ENCODE results near the gene NCOA5.

NCOA5 gene

DNA sequence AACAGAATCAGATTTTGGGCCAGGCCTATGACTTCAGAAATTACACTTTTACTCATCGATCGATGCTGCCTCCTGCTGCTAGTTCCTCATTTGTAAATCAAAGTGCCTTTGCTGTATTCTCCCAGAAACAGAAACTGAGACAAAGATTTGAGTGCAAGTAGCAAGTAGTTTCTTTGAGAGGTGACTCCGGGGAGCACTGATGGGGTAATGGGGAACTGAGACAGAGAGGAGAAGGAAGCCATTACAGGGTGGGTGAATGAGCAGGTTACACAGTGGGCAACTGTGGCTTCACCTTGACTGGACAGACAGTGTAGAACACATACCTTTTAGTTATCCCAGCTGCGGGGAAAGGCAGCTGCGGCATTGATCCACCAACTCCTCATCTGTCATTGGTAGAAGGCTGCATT lies 18.7 kb upstream of the NCOA5 start (continued):
- no peak for TF ChIP-seq ZNF571 (tag by site-specific recombination; IDR thresholded peaks at IDR 0.05)

DNA sequence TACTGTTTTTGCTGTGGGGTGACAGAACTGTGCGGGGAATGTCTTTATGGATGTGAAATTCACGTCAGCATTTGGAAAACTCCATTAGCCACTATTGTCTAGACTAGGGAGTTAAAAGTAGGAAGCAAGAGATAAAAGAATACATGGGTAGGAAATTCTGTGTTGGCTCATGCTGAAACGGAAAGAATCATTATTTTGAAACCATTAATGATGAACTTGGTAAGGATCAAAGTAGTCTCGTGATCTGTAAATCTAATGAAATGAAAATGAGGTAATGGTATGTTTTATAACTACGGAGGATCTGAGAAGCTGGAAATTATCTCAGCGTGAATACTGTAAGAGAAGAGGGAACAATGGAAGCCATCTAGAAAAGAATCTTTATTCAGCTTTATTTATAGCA lies 17.3 kb upstream of the NCOA5 start:
- TF ChIP-seq IKZF3 (tag by site-specific recombination; IDR thresholded peaks at IDR 0.05) (no peak), GLI2 (tag by site-specific recombination; IDR thresholded peaks at IDR 0.05; ENCODE audit: borderline replicate concordance, low read depth) (no peak), ZNF529 (tag by site-specific recombination; IDR thresholded peaks at IDR 0.05; ENCODE audit: insufficient replicate concordance) (no peak), ZNF169 (tag by site-specific recombination; IDR thresholded peaks at IDR 0.05) (no peak), ZNF114 (tag by site-specific recombination; IDR thresholded peaks at IDR 0.05) (no peak), ZNF157 (tag by site-specific recombination; IDR thresholded peaks at IDR 0.05) (no peak), SCRT2 (tag by site-specific recombination; IDR thresholded peaks at IDR 0.05) (no peak), ZFP69B (tag by site-specific recombination; IDR thresholded peaks at IDR 0.05) (no peak), HOXD13 (CRISPR knock-in tag; IDR thresholded peaks at IDR 0.05; ENCODE audit: borderline replicate concordance) (no peak), ZSCAN30 (tag by site-specific recombination; IDR thresholded peaks at IDR 0.05) (no peak), ZNF138 (tag by site-specific recombination; IDR thresholded peaks at IDR 0.05; ENCODE audit: borderline replicate concordance) (no peak), ZEB2 (tag by site-specific recombination; IDR thresholded peaks at IDR 0.05) (no peak), ZNF837 (tag by site-specific recombination; IDR thresholded peaks at IDR 0.05) (no peak)
- TF ChIP-seq, protein P1, sequence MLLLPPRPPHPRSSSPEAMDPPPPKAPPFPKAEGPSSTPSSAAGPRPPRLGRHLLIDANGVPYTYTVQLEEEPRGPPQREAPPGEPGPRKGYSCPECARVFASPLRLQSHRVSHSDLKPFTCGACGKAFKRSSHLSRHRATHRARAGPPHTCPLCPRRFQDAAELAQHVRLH (tag by site-specific recombination; IDR thresholded peaks at IDR 0.05) = no peak
- TF ChIP-seq, protein P2, sequence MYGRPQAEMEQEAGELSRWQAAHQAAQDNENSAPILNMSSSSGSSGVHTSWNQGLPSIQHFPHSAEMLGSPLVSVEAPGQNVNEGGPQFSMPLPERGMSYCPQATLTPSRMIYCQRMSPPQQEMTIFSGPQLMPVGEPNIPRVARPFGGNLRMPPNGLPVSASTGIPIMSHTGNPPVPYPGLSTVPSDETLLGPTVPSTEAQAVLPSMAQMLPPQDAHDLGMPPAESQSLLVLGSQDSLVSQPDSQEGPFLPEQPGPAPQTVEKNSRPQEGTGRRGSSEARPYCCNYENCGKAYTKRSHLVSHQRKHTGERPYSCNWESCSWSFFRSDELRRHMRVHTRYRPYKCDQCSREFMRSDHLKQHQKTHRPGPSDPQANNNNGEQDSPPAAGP (tag by site-specific recombination; IDR thresholded peaks at IDR 0.05) = no peak
- TF ChIP-seq, protein P3, sequence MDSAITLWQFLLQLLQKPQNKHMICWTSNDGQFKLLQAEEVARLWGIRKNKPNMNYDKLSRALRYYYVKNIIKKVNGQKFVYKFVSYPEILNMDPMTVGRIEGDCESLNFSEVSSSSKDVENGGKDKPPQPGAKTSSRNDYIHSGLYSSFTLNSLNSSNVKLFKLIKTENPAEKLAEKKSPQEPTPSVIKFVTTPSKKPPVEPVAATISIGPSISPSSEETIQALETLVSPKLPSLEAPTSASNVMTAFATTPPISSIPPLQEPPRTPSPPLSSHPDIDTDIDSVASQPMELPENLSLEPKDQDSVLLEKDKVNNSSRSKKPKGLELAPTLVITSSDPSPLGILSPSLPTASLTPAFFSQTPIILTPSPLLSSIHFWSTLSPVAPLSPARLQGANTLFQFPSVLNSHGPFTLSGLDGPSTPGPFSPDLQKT (IDR thresholded peaks at IDR 0.05; ENCODE audit: borderline replicate concordance, low read depth, low read length) = no peak
- H3K4me3 ChIP-seq (ENCODE audit: low read depth, low read length) = no peak overlapping the region
- no peaks in the 10 kb centered on the region for H3K36me3 ChIP-seq (ENCODE audit: control insufficient read depth in 2 of 2, insufficient read depth in 1 of 2, low read length in 2 of 2)
- no peak overlapping the region for H3K27ac ChIP-seq (ENCODE audit: extremely low read depth, low read depth, low read length)
- POLR2A ChIA-PET = no interaction called here
- CTCF ChIA-PET = interaction anchor here (1.0 kb wide), 1 partner anchor 22 kb away, joined by 5 read pairs; no protein-coding TSS in a partner anchor
- no peaks in the 10 kb centered on the region for H3K9me3 ChIP-seq (ENCODE audit: control insufficient read depth, insufficient read depth, low read depth, low read length)
- no peaks in the 10 kb centered on the region for H3K4me1 ChIP-seq (ENCODE audit: control insufficient read depth, insufficient read depth, low read length)

DNA sequence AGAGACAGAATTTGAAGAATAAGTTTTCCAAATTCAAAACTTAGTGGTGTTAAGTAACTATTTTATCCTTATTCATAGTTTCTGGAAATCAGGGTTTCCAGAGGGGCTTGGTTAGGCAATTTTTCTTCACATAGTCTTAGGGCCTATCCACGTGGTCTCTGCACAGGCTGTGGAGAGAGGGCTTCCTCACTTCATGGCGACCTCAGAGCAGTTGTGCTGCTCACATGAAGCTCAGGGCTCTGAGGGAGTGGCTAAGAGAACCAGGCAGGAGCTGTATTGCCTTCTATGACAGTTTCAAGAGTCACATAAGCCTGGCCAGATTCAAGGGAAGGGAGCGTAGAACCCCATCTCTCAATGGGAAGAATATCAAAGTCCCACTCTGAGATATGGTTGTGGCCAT lies 14.5 kb upstream of the NCOA5 start:
- H3K4me1 ChIP-seq (ENCODE audit: control insufficient read depth, insufficient read depth, low read length) = no peaks in the 10 kb centered on the region
- H3K9me3 ChIP-seq (ENCODE audit: control insufficient read depth, insufficient read depth, low read depth, low read length) = no peaks in the 10 kb centered on the region
- CTCF ChIA-PET = interaction anchor here (1.0 to 1.8 kb wide), 2 partner anchors 12 to 81 kb away, joined by 4 to 6 read pairs; no protein-coding TSS in a partner anchor

More for the DNA sequence above, 14.5 kb upstream of the NCOA5 start:
- Histone ChIP-seq H3K4me3 (ENCODE audit: low read depth, low read length) (no peak overlapping the region), H3K36me3 (ENCODE audit: control insufficient read depth in 2 of 2, insufficient read depth in 1 of 2, low read length in 2 of 2) (no peaks in the 10 kb centered on the region), H3K27ac (ENCODE audit: extremely low read depth, low read depth, low read length) (no peak overlapping the region)
- TF ChIP-seq, protein P4, sequence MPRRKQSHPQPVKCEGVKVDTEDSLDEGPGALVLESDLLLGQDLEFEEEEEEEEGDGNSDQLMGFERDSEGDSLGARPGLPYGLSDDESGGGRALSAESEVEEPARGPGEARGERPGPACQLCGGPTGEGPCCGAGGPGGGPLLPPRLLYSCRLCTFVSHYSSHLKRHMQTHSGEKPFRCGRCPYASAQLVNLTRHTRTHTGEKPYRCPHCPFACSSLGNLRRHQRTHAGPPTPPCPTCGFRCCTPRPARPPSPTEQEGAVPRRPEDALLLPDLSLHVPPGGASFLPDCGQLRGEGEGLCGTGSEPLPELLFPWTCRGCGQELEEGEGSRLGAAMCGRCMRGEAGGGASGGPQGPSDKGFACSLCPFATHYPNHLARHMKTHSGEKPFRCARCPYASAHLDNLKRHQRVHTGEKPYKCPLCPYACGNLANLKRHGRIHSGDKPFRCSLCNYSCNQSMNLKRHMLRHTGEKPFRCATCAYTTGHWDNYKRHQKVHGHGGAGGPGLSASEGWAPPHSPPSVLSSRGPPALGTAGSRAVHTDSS (tag by site-specific recombination; IDR thresholded peaks at IDR 0.05) = no peak
- TF ChIP-seq ZNF37A (tag by site-specific recombination; IDR thresholded peaks at IDR 0.05) = no peak
- TF ChIP-seq ZNF664 (tag by site-specific recombination; IDR thresholded peaks at IDR 0.05) = no peak
- TF ChIP-seq ZNF366 (tag by site-specific recombination; conservative IDR thresholded peaks at IDR 0.05) = no peak
- TF ChIP-seq ZNF121 (tag by site-specific recombination; IDR thresholded peaks at IDR 0.05) = no peak
- TF ChIP-seq SETDB1 (IDR thresholded peaks at IDR 0.05; ENCODE audit: insufficient read length, low read length) = no peak
- TF ChIP-seq HOXC10 (CRISPR knock-in tag; IDR thresholded peaks at IDR 0.05) = no peak
- TF ChIP-seq ZNF16 (tag by site-specific recombination; IDR thresholded peaks at IDR 0.05; ENCODE audit: low read depth) = no peak
- TF ChIP-seq REPIN1 (tag by site-specific recombination; IDR thresholded peaks at IDR 0.05; ENCODE audit: low read depth) = no peak
- no peak for TF ChIP-seq ZNF391 (tag by site-specific recombination; IDR thresholded peaks at IDR 0.05; ENCODE audit: borderline replicate concordance, low read depth)
- no peak for TF ChIP-seq ZNF561 (tag by site-specific recombination; IDR thresholded peaks at IDR 0.05; ENCODE audit: borderline replicate concordance)
- no peak for TF ChIP-seq ZNF302 (tag by site-specific recombination; IDR thresholded peaks at IDR 0.05; ENCODE audit: low read depth)
- TF ChIP-seq, protein P5, sequence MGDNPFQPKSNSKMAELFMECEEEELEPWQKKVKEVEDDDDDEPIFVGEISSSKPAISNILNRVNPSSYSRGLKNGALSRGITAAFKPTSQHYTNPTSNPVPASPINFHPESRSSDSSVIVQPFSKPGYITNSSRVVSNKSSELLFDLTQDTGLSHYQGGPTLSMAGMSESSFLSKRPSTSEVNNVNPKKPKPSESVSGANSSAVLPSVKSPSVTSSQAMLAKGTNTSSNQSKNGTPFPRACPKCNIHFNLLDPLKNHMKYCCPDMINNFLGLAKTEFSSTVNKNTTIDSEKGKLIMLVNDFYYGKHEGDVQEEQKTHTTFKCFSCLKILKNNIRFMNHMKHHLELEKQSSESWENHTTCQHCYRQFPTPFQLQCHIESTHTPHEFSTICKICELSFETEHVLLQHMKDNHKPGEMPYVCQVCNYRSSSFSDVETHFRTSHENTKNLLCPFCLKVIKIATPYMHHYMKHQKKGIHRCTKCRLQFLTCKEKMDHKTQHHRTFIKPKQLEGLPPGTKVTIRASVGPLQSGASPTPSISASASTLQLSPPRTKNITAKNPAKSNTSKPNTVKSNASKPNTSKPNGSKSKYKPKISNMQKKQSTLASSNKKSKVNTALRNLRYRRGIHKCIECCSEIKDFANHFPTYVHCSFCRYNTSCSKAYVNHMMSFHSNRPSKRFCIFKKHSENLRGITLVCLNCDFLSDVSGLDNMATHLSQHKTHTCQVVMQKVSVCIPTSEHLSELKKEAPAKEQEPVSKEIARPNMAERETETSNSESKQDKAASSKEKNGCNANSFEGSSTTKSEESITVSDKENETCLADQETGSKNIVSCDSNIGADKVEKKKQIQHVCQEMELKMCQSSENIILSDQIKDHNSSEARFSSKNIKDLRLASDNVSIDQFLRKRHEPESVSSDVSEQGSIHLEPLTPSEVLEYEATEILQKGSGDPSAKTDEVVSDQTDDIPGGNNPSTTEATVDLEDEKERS (tag by site-specific recombination; IDR thresholded peaks at IDR 0.05) = no peak
- POLR2A ChIA-PET = no interaction called here

Measured in HEK293 (cell line).